Measurements from ENCODE around the gene BSN.

- TF ChIP-seq REST (IDR thresholded peaks at IDR 0.05; ENCODE audit: insufficient read depth in 1 of 2, low read depth in 2 of 2, low read length in 2 of 2), result no peak
- TF ChIP-seq POLR2AphosphoS5 (IDR thresholded peaks at IDR 0.05; ENCODE audit: low read depth, low read length), result no peak
- TF ChIP-seq SIN3A (IDR thresholded peaks at IDR 0.05; ENCODE audit: borderline replicate concordance, insufficient read depth, low read length), result no peak
- no peak for TF ChIP-seq TAF1 (IDR thresholded peaks at IDR 0.05; ENCODE audit: borderline replicate concordance, insufficient read depth, low read length)
- no peak for TF ChIP-seq FOXP2 (optimal IDR thresholded peaks at IDR 0.05; ENCODE audit: borderline replicate concordance, extremely low read depth, extremely low read length, insufficient read depth)
Observed at GRCh38 chr3:49511639-49512038, 42.6 kb upstream of the BSN start.
